Right ventricle myocardium superior (tissue), 1 donor: ENCODE measurements around the gene SUMF2. TPM values are rescaled to one million over a fixed set of nuclear protein-coding genes. Genes with fewer than 3 reads are reported as not detected.
A peak's percentile ranks its signal among the peaks of the same experiment; 100 is the strongest.
"Not testable (repeated sequence)": the region's sequence is repeated elsewhere in the genome, so short reads cannot be mapped to it uniquely, and the experiment has no call there.

ENCODE experiments used
- ATAC-seq: fragments of 200-7000 bp; cut with Tn5 transposase; one replicate; pipeline ENCODE4 v1.9.1; 2020; ENCODE audit warnings: mild to moderate bottlenecking; ENCODE audit not compliant: poor library complexity
- DNase-seq: peaks from one replicate; pipeline ENCODE4 v3.0.0-alpha.2; 2020
- intact Hi-C: fragments of 100-400 bp; cut with DNase I; formaldehyde crosslinking; loops from one replicate; pipeline ENCODE4 v1.11.2; 2022
- long read RNA-seq: library from polyadenylated mRNA; unstranded; transcript quantifications from one replicate; pipeline ENCODE4 v2.0.0, GENCODE V29; 2021
- total RNA-seq: library from RNA; stranded (reverse); fragmentation: NEBNext Ultra II Directional; extraction: Animal tissue kit (Norgen Biotek cat#: 25700); gene quantifications from one replicate; pipeline ENCODE4 v1.2.1, GENCODE V29; 2021
- donor health status: DM: no; HTN: yes; CAD: no; lungs with severe emphysema.

SUMF2 gene
- total RNA-seq, result 28.4 TPM
- long read RNA-seq, transcript SUMF2-208 (9 exons, 2,052 nt), result major isoform, 17 of 28 reads
- long read RNA-seq, partial matches to known transcripts, result 1 of 28 reads
- long read RNA-seq, other reads (novel, unspliced or antisense), result 4 of 28 reads

DNA sequence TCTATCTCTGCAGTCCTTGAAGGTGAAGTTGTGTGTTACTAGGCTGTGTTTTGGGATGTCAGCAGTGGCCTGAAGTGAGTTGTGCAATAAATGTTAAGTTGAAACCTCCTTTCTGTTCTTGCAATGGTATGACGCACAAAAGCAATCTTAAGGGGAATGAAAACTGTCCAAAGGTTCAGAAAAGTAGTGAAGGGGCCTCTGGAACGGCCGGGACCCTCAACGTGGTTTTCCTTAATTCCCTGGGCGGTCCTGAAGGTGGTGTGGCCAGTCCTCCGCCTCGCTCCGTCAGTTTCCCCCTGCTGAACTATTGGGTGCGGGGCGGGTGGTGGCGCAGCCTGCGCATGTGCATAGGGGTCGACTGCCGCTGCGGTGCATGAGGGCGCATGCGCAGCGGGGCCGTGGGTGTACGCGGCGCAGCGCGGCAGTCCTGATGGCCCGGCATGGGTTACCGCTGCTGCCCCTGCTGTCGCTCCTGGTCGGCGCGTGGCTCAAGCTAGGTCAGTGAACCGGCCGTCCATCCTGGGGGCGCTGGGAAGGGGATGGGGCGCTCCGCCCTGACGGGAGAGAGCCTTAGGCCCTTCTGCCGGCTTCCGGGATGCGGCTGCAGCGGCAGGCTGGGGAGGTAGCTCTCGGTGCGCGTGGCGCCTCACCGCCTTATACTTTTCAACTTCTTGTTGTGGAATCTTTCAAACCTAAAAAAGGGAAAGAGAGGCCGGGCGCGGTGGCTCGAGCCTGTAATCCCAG lies at the start of gene SUMF2:
Gene SUMF2 (plus strand): TSS at position 405 of the 744 bp plus-strand sequence. CDS start 26 bp downstream, at position 431.
- DNase-seq, result peak; percentile 96
- peak; percentile 99 for ATAC-seq
- intact Hi-C loops, result no loop called here

DNA sequence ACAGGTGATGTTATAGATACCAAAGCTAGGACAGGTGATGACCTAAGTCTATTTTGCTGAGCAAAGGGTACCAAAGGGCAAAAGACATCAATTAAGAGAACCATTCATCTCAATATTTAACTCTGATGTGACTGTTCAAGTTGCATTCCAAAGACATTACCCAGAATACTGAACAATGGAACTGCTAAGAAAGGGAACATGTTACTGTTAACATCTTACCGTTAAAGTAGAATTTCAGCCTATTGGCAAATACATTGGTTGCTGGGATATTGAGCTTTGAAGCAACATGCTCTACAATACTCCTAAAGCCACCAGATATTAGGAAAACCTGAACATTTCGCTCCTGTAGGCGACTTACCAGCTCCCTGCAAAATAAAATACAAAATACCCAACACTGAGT lies 47.1 kb upstream of the SUMF2 start:
- not testable (repeated sequence) for ATAC-seq, DNase-seq

DNA sequence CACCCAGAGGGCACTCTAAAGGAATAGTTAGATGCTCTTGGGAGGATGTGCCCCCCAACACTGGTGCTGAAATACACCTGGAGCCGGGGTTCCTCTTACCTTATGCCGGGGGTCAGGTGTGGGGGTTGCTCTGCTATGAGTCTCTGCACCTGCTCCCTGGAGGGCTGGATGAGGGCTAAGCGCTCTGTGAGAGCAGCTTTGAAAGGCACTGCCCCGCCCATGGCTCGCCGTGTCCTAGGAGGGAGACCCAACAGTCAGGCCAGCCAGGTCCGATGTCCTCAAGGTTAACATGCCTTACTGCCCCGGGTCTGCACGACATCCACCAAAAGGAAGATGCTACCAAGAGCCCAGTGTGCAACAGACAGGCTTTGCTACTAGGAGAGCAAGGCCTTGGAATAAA lies 44.6 kb upstream of the SUMF2 start:
- intact Hi-C loops, result no loop called here
- ATAC-seq, result no peak
- no peak for DNase-seq

More for the DNA sequence above, 47.1 kb upstream of the SUMF2 start:
- intact Hi-C loops, result not testable (repeated sequence)

DNA sequence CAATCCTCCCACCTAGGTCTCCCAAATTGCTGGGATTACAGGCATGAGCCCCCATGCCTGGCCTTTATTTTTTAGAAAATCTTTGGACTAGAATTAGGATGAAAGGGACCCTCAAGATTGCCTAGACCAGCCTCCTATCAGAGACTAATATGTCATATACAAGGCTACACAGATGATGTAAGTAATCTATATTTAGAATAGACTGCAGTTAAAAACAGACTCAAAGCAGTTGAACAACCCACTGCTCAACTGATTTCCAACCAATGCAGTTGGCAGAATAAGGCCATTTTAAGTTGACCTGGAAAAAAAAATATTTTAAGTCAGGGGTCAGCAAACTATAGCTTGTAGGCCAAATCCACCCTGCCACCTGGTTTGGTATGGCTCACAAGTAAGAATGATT lies 40.6 kb upstream of the SUMF2 start:
- intact Hi-C loops, result no loop called here
- ATAC-seq (peak; percentile 56), DNase-seq (no peak)

DNA sequence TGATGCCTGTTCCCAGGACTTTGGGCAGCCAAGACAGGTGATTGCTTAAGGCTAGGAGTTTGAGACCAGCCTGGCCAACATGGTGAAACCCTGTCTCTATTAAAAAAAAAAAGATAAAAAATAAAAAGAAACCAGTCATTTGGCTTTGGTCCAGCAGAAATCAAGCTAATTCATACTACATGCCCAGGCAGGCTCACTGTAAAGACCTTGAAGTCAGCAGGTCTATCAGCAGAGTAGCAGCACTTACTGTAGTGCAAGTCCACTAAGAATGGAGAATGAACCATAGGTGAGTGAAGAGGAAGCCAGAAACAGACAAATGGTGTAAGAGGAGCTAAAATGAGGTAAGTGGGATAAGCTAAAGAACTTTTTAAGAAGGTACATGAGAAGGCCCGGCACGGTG lies 37.5 kb upstream of the SUMF2 start:
- intact Hi-C loops, result no loop called here
- no peak for DNase-seq
- no peak for ATAC-seq

DNA sequence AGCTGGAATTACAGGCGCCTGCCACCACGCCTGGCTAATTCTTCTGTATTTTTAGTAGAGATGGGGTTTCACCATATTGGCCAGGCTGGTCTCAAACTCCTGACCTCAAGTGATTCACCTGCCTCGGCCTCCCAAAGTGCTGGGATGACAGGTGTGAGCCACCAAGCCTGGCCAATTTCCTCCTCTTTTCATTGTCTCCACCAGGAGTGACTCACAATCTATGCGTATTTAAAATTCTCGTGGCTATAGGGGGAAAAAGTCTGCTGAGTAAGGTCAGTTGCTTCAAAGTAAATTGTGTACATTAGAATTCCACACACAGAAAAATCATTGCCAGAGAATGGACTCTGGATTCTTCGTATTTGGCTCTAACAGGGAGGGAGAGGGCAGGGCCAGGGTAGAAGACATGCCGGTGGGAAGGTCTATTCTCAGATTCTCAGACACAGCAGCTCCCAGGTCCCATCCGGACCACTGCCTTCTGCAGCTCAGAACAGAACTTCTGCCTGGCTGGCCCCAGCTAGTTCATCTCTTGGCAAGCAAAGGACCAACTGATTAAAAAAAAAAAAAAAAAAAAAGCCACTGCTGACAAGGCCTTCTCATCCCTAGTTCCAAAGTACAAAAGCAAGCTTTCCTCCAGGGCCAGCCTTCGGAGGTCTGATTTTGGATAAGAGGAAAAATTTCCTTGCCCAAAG lies 35.0 kb upstream of the SUMF2 start:
- DNase-seq, result no peak
- no peak for ATAC-seq

DNA sequence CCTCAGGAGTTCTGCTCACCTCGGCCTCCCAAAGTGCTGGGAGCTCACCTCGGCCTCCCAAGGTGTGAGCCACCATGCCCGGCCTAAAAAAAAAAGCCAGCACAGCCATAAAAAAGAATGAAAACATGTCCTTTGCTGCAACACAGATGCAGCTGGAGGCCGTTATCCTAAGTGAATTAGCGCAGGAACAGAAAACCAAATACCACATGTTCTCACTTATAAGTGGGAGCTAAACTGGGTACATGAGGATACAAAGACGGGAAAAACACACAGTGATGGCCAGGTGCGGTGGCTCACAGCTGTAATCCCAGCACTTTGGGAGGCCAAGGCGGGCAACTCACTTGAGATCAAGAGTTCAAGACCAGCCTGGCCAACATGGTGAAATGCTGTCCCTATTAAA lies 33.7 kb upstream of the SUMF2 start:
- intact Hi-C loops, result no loop called here
- DNase-seq (no peak), ATAC-seq (no peak)

More for the DNA sequence above, 35.0 kb upstream of the SUMF2 start:
- intact Hi-C loops, result no loop called here

DNA sequence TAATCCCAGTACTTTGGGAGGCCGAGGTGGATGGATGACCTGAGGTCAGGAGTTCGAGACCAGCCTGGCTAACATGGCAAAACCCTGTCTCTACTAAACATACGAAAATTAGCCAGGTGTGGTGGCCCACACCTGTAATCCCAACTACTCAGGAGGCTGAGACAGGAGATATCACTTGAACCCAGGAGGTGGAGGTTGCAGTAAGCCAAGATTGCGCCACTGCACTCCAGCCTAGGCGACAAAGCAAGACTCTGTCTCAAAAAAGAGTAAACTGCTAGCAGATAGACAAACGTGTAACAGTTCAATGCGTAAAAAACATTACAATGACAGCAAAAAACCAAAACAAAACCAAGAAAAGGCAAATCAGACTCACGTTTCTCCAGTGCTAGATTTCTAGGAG lies 32.5 kb upstream of the SUMF2 start:
- ATAC-seq, DNase-seq, intact Hi-C loops: not testable (repeated sequence)

DNA sequence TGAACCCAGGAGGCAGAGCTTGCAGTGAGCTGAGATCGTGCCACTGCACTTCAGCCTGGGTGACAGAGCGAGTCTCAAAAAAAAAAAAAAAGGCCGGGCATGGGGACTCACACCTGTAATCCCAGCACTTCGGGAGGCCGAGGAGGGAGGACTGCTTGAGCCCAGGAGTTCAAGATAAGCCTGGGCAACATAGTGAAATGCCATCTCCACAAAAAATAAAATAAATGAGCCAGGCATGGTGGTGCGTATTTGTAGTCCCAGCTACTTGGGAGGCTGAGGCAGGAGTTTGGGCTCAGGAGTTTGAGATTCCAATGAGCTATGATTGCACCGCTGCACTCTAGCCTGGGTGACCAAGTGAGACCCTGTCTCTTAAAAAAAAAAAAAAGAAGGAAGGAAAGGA lies 31.5 kb upstream of the SUMF2 start:
- DNase-seq, ATAC-seq, intact Hi-C loops: not testable (repeated sequence)

DNA sequence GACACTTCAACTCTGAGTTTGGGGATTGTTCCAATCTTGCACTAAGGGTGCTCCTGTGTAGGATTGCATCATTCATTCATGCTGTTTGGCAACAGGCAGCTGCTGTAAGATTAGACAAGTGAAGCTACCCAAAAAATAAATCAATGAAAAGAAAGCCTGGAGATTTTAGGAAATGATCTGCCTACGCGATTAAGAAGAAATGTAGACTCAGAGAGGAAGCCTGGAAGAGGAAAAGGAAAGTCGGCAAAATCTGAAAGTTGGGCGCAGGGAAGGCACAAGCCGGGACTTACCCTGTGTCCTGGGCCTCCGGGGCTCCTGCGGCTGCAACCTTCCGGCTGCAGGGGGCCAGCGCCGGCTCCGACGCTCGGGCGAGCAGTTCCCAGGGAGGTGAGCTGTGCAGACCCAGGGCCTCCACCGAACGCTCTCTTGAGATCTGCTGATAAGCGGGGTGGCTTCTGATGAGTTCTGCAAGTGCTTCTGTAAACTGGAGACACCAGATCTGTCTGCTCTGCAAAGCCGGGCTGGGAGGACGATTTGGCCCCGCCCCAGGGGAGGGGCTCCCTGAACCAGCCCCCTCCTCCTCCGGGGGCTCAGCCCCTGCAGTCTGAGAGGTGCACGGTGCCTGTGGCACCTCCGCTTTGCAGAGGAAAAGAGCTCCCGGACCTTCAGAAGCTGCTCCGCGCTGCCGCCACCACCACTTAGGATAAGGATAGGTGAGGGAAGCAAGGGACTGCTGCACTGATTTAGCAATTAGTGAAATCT lies 30.2 kb upstream of the SUMF2 start:
- peak; percentile 68 for DNase-seq
- peak; percentile 89 for ATAC-seq
- intact Hi-C loops, result no loop called here

DNA sequence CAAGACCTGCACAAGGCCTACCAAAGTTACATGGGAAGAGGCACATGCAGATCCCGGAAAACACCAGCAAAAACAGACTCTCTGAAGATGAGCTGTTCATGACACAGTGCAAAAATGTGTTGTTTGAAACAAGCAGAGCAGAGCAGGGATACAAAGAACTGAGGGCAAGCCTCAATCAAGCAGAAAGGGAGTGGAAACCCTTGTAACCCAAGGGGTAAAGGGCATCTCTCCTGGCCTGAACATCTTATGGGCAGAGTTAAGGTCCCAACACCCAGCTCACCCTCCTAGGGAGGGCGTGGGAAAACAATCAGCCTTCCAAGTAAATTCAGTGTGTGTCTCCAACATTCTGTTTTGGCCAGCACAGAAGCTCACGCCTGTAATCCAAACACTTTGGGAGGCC lies 23.4 kb upstream of the SUMF2 start:
- ATAC-seq, result no peak
- DNase-seq, result no peak
- intact Hi-C loops, result no loop called here

DNA sequence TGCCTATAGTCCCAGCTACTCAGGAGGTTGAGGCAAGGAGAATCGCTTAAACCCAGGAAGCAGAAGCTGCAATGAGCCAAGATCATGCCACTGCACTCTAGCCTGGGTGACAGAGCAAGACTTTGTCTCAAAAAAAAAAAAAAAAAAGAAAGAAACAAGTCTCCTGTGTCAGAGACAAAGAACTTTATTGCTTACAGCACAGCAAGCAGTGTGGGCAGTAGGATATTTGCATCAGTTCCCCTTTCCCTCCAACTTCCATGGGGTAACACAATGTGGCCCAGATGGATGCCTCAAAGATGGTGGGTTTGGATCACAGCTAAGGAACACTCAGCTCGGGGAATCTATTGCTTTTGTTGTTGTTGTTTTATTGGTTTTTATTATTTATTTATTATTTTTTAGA lies 18.3 kb upstream of the SUMF2 start:
- ATAC-seq, intact Hi-C loops, DNase-seq: not testable (repeated sequence)

DNA sequence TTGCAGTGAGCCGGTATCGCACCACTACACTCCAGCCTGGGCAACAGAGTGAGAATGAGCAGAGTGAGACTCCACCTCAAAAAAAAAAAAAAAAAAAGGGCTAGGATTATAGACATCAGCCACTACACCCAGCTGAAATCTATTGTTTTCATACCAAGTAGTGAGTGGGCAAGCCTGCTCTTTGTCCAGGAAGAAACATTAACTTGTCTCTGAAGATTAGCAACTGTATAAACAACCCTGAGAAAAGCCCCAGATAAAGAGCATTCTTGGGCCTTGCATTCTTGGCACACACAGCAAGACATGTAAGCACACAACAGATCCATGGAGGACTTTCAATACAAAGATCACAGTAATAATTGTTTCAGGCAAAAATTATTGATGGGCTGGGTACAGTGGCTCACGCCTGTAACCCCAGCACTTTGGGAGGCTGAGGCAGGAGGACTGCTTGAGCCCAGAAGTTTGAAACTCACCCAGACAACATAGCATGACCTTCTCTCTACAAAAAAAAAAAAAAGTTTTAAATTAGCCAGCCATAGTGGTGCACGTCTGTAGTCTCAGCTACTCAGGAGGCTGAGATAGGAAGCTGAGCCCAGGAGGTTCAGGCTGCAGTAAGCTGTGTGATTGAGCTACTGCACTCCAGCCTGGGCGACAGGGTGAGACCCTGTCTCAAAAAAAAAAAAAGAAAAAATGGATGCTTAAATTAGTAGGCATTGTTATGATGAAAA lies 17.2 kb upstream of the SUMF2 start:
- DNase-seq (no peak), ATAC-seq (no peak)
- intact Hi-C loops, result no loop called here

DNA sequence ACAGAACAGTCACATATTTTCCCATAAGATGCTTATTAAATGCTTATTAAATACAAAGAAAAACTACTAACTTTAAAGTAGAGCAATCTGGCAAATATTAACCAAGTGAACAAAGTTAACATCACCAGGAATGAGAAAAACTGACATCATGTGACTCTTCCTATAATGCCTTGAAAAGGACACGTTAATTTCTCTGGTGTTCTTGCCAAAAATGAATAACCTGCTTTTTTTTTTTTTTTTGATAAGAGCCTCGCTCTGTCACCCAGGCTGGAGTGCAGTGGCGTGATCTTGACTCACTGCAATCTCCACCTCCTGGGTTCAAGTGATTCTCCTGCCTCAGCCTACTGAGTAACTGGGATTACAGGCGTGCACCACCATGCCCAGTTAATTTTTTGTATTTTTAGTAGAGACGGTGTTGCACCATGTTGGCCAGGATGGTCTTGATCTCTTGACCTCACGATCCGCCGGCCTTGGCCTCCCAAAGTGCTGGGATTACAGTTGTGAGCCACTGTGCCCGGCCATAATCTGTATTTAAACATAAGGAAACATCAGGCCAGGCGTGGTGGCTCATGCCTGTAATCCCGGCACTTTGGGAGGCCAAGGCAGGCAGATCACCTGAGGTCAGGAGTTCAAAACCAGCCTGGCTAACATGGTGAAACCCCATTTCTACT lies 16.5 kb upstream of the SUMF2 start:
- ATAC-seq, intact Hi-C loops, DNase-seq: not testable (repeated sequence)

DNA sequence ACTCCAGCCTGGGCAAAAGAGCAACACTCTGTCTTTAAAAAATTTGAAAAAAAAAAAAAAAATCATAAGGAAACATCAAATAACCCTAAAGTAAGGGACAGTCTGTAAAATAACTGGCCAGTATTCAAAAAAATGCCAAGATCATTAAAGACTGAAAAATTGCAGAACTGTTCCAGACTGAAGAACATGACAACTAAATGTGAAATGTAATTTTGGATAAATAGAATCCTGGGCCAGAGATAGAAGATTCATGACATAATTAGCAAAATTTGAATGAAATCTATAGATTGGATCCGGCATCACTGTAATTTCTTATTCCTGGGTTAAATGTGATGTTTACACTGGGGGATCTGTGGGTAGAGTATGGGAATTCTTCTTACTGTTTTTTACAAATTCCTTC lies 15.8 kb upstream of the SUMF2 start:
- ATAC-seq (no peak), DNase-seq (no peak)
- intact Hi-C loops, result no loop called here

DNA sequence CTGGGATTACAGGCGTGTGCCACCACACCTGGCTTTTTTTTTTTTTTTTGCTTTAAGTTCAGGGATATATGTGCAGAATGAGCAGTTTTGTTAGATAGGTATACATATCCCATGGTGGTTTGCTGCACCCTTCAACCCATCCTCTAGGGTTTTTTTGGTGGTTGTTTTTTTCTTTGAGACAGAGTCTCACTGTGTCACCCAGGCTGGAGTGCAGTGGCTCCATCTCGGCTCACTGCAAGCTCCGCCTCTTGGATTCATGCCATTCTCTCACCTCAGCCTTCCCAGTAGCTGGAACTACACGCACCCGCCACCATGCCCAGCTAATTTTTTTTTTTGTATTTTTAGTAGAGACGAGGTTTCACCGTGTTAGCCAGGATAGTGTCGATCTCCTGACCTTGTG lies 15.3 kb upstream of the SUMF2 start:
- ATAC-seq, intact Hi-C loops, DNase-seq: not testable (repeated sequence)

DNA sequence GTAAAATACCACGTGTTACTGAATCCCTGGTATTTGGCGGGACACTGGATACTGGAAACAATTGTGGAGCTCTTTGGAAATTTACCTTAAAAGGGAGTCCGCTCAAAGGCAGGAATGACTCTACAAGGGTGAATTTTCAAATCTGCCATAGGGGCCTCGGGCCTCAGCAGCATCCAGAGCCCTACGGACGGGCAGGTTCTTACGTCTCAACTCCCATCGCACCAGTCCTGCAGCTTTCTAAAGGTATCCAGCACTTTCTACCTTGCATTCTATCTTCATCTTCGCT lies 13.1 kb upstream of the SUMF2 start:
- intact Hi-C loops, result no loop called here
- DNase-seq, result no peak
- ATAC-seq, result no peak
